ENCODE measurements around the gene CMIP. TPM values are rescaled to one million over a fixed set of nuclear protein-coding genes. Genes with fewer than 3 reads are reported as not detected.

Gene CMIP
- total RNA-seq, 2 experiments from 2014 or later = 28.1 to 29.7 TPM

DNA sequence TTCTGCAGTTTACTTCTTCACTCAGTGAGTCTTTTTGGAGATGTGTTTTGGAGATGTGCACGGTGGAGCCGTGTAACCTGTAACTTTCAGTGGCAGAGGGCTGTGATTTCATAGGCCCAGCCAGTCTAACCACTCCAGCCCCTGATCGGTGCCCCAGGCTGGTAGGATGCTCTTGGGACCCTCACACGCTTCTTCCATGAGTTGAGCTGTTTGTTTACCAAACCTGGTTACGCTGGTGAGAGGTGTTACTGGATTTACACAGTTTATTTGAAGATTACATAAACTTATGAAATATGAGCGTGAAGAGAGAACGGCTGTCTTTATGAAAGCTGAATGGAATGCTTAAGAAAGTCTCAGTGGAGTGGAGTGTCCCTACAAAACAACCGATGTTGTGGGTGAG, 96.7 kb downstream of the CMIP start:
- no peaks in the 10 kb centered on the region for H3K27me3 Mint-ChIP-seq
- no peaks in the 10 kb centered on the region for H3K36me3 Mint-ChIP-seq
- no peaks in the 10 kb centered on the region for H3K9me3 Mint-ChIP-seq
- no peak overlapping the region for H3K27ac Mint-ChIP-seq
- no peak for DNase-seq
- no peak overlapping the region for H3K4me3 Mint-ChIP-seq
- peaks cover 35% of the 10 kb centered on the region for H3K4me1 Mint-ChIP-seq

DNA sequence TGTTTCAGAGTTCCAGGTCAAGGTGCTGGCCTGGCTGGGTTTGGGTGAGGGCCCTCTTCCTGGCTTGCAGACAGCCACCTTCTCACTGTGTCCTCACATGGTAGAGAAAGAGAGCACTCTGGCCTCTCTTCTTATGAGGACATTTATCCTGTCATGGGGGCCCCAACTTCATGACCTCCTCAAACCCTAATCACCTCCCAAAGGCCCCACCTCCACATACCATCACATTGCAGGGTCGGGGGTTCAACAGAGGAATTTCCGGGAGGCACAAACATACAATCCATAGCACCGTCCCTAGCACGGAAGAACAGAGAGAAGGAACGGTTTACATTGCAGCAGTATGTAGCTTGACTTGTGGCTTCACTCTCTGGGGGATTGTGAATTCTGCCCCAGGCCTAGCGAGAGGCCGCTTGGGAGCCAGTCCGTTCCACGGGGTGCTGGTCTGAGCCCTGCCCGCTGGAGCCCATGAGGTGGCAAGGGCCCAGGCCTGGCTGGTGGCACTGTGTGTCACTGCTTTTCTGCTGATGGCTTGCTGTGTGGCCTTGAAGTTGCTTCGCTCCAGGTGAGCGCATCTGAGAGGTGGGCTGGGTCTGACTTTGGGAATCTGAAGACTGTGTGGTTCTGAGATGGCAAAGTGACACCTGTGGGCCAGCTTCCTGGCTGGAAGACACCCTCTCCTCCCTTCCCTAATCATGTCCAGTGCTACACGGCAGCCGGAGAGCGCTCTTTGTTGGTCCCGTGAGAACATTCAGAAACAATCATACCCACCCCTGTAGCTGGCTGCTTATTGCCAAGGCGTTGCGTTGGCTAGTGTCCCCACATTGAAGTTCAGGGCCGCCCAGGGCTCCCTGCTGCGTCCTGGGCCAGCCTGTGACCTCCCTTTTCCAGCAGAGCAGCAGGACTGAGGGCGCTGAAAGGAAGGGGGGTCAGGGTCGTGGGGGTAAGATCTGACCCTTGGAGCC, 98.3 kb downstream of the CMIP start:
- Mint-ChIP-seq H3K36me3 (no peaks in the 10 kb centered on the region), H3K27me3 (no peaks in the 10 kb centered on the region), H3K27ac (no peak overlapping the region), H3K4me1 (peaks cover 34% of the 10 kb centered on the region), H3K9me3 (no peaks in the 10 kb centered on the region), H3K4me3 (no peak overlapping the region)
- no peak for DNase-seq

DNA sequence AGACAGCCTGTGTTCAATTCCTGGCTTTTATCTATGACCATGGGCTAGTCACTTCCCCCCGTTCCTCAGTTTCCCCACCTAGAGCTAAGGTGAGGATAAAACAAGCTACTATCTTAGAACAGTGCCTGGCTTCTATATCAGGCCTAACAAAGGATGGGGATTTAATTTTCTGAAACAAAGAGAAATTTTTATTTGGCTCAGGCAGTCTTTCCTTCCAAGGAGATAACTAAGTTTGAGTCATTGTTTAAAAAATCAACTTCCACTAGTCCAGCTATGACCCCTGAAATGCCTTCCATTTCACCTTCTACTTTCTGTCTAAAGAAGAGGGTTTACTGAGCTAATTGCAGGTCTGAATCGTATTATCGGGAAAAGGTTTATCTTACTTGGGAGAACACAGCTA, 99.0 kb downstream of the CMIP start:
- H3K4me1 Mint-ChIP-seq = peaks cover 29% of the 10 kb centered on the region

DNA sequence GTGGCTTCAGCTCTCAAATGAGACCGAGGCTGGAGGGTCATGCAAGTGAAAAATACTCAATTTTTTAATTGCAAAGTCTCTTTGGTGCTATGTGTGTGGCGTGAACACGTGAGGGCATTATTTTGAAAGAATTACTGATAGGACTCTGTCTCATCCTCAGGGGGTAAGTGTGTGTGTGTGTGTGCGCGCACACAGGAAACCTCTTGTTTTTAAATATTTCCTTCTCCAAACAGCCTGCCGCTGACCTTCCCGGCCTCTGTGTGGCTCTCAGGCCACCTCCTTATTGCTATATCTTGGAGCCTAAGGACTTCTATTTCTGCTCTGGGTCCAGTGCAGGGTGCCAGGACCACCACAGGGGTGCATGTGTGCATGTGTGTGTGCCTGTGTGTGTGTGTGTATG, 99.7 kb downstream of the CMIP start:
- H3K4me1 Mint-ChIP-seq = peaks cover 30% of the 10 kb centered on the region
- H3K9me3 Mint-ChIP-seq = no peaks in the 10 kb centered on the region
- no peak overlapping the region for H3K4me3 Mint-ChIP-seq
- no peaks in the 10 kb centered on the region for H3K27me3 Mint-ChIP-seq
- H3K27ac Mint-ChIP-seq = no peak overlapping the region
- no peak for DNase-seq
- no peaks in the 10 kb centered on the region for H3K36me3 Mint-ChIP-seq

More for the DNA sequence above, 99.0 kb downstream of the CMIP start:
- Mint-ChIP-seq H3K9me3 (no peaks in the 10 kb centered on the region), H3K36me3 (no peaks in the 10 kb centered on the region), H3K27ac (no peak overlapping the region), H3K27me3 (no peaks in the 10 kb centered on the region), H3K4me3 (no peak overlapping the region)
- no peak for DNase-seq

DNA sequence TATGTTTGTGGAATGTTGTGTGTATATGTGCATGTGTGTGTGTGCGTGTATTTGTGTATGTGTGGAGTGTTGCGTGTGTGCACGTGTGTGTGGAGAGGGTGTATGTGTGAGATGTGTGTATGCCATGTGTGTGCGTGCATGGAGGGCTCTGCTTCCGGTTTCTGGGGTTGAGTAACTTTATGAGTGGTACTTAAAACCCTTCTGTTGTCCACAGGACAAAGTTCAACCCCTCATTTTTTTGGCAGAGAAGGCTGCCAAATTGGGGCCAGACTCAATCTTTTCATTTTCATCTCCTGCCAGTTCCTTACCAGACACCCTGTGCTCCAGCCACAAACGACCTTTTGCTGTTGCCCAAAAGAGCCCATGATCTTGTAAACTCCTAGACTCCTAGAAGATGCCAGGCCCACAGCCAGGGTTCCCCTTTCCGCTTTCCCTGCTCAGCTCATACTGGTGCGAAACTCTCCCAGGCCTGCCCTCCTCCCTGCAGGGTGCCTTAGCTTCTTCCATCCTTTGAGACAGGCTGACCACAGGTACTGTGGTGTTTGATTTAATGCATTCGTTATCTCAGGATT, 100.2 kb downstream of the CMIP start:
- no peaks in the 10 kb centered on the region for H3K27me3 Mint-ChIP-seq

DNA sequence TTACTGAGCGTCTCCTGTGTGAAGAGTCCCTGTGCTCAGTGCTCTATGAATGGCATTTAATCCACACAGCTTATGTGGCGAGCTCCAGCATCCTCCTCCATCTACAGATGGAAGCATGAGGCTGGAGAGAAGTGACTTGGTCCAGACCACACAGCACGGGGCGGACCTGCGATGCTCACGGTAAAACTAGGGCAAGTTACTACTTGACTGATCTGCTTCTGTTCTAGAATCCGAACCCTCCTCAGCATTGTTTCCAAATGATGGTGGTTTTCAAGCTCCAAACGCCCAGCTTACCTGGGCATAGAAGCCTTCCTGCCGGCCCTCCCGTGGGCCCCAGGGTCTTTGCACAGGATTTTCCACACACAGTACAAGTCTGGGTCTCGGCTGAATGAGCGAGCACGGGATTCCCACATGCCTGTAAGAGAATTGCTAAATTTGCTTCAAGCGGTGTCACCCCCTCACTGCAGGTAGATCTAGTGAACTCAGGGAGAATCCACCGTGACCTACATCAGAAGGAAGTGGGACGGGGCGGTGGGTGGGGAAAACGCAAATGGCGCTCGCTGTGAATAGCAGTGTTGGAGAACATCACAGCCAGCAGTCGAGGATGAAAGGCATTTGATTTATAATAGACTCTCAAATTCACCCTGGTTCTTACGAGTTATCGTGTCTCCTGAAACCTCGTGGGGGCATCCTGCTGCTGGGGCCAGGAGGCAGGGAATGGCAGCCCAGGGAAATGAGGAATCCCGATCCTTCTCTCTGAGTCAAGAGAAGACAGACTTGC, 101.1 kb downstream of the CMIP start:
- no peaks in the 10 kb centered on the region for H3K27me3 Mint-ChIP-seq
- H3K4me1 Mint-ChIP-seq = peaks cover 34% of the 10 kb centered on the region
- H3K27ac Mint-ChIP-seq = no peak overlapping the region
- no peak overlapping the region for H3K4me3 Mint-ChIP-seq
- H3K36me3 Mint-ChIP-seq = no peaks in the 10 kb centered on the region
- DNase-seq = no peak
- H3K9me3 Mint-ChIP-seq = no peaks in the 10 kb centered on the region

More for the DNA sequence above, 100.2 kb downstream of the CMIP start:
- DNase-seq = no peak
- peaks cover 33% of the 10 kb centered on the region for H3K4me1 Mint-ChIP-seq
- H3K9me3 Mint-ChIP-seq = no peaks in the 10 kb centered on the region
- no peak overlapping the region for H3K4me3 Mint-ChIP-seq
- H3K36me3 Mint-ChIP-seq = no peaks in the 10 kb centered on the region
- H3K27ac Mint-ChIP-seq = no peak overlapping the region

DNA sequence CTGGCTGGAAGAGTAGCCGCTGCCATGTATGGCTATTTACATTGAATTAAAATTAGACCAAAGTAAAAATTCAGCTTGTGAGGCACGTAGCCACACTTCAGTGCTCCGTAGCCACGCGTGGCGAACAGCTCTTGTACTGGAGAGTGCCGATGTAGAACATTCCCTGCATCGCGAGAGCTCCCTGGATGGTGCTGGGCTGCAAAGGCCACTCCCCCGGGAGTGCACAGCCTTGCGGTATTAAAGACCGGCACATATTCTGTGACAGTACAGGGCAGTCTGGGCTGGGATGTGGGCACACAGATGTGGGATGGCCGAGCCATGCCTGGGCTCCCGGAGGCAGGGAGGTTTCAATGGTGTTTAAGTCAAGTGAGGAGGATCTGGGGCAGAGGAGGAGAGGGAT, 102.2 kb downstream of the CMIP start:
- Mint-ChIP-seq H3K36me3 (peaks cover 2% of the 10 kb centered on the region), H3K27ac (no peak overlapping the region), H3K4me1 (peaks cover 34% of the 10 kb centered on the region), H3K27me3 (no peaks in the 10 kb centered on the region), H3K4me3 (no peak overlapping the region), H3K9me3 (no peaks in the 10 kb centered on the region)
- DNase-seq = no peak

DNA sequence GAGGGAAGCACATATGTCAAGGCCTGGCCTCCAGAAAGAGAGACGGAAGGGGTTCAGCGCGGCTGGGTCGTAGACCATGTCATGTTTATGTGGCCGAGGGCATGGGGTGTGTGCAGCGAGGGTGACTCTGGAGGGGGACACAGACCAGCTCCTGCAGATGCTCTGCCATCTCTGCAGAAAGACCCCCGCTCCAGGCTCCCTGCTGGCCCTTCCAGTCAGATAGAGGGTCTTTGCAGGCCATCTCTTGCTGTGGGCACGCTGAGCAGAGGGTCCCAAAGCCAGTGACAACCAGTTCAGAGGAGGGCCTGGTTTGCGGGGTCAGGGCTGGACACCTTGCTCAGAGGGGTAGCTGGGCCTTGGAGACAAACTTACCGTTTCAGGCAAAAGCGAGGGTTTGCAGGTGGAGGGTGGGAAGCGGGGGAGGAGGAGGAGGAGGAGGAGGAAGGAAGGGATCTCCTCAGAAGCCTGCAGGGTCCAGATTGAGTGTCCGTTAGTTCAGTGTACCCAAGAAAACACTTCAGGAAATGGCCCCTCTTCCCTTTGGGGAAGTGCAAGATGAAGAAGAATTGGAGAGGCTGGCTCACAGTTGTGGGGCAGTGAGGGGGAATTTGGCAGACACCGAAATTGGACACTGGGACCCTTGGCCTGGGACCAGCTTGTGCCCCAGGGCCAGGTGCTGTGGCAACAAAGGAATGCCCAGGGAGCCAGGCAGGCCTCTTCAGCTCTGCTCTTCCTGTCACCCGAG, 102.8 kb downstream of the CMIP start:
- DNase-seq = no peak
- H3K4me3 Mint-ChIP-seq = no peak overlapping the region
- H3K9me3 Mint-ChIP-seq = no peaks in the 10 kb centered on the region
- no peaks in the 10 kb centered on the region for H3K27me3 Mint-ChIP-seq
- no peak overlapping the region for H3K27ac Mint-ChIP-seq
- peaks cover 35% of the 10 kb centered on the region for H3K4me1 Mint-ChIP-seq
- peaks cover 2% of the 10 kb centered on the region for H3K36me3 Mint-ChIP-seq

DNA sequence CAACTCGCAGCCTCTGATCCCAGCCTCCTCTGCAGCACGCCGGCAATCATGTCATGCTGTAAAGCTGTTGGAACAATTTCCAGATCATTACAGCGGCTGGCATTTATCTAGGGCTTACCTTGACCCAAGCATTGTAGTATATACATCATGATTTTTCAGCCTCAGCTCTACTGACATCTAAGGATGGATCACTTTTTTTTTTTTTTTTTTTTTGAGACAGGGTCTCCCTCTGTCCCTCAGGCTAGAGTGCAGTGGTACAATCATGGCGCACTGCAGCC, 103.3 kb downstream of the CMIP start:
- Mint-ChIP-seq H3K36me3 (peaks cover 2% of the 10 kb centered on the region), H3K4me1 (peaks cover 36% of the 10 kb centered on the region), H3K9me3 (no peaks in the 10 kb centered on the region), H3K4me3 (no peak overlapping the region), H3K27ac (no peak overlapping the region), H3K27me3 (no peaks in the 10 kb centered on the region)
- no peak for DNase-seq

DNA sequence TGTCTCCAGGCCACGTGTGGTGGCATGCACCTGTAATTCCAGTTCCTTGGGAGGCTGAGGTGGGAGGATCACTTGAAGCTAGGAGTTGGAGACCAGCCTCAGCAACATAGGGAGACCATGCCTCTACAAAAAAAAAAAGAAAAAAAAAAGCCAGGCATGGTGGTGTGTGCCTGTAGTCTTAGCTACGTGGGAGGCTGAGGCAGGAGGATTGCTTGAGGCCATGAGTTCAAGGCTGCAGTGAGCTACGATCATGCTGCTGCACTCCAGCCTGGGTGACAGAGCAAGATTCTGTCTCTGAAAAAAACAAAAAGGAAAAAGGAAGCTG, 103.9 kb downstream of the CMIP start:
- Mint-ChIP-seq H3K27ac (no peak overlapping the region), H3K4me1 (peaks cover 38% of the 10 kb centered on the region), H3K27me3 (no peaks in the 10 kb centered on the region), H3K9me3 (no peaks in the 10 kb centered on the region), H3K36me3 (peaks cover 2% of the 10 kb centered on the region), H3K4me3 (no peak overlapping the region)
- no peak for DNase-seq

DNA sequence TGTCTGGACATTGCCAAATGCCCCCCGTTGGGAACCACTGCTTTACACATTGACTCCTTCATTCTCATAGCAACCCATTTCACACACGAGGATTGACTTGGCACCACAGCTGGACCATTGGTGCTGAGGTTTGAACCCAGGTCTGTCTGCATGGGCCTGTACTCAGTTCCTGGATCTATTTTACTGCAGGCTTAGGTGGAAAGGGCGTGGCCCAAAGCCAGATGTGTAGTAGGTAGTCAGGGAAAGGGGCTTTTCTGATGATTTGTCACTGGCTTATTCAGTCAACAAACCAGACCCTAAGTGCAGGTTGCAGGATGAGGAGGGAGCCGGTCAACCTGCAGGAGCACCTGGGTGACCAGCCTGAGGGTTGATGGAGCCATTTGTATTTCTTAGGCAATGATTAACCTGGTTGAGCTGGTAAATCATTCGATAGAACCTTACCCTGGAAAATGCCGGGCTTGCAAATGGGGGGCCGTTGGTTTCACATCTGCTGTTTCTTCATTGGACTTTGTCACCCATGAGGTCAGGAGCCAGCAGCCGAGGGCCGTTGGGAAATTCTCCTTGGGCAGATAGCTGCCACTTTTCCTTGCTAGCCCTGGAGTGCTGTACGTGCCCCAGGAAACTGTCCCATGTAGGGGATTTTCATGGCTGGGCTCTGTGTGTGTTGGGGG, 104.4 kb downstream of the CMIP start:
- no peak for DNase-seq
- H3K4me3 Mint-ChIP-seq = no peak overlapping the region
- H3K27ac Mint-ChIP-seq = no peak overlapping the region
- no peaks in the 10 kb centered on the region for H3K27me3 Mint-ChIP-seq
- H3K9me3 Mint-ChIP-seq = no peaks in the 10 kb centered on the region
- peaks cover 33% of the 10 kb centered on the region for H3K4me1 Mint-ChIP-seq
- peaks cover 2% of the 10 kb centered on the region for H3K36me3 Mint-ChIP-seq

DNA sequence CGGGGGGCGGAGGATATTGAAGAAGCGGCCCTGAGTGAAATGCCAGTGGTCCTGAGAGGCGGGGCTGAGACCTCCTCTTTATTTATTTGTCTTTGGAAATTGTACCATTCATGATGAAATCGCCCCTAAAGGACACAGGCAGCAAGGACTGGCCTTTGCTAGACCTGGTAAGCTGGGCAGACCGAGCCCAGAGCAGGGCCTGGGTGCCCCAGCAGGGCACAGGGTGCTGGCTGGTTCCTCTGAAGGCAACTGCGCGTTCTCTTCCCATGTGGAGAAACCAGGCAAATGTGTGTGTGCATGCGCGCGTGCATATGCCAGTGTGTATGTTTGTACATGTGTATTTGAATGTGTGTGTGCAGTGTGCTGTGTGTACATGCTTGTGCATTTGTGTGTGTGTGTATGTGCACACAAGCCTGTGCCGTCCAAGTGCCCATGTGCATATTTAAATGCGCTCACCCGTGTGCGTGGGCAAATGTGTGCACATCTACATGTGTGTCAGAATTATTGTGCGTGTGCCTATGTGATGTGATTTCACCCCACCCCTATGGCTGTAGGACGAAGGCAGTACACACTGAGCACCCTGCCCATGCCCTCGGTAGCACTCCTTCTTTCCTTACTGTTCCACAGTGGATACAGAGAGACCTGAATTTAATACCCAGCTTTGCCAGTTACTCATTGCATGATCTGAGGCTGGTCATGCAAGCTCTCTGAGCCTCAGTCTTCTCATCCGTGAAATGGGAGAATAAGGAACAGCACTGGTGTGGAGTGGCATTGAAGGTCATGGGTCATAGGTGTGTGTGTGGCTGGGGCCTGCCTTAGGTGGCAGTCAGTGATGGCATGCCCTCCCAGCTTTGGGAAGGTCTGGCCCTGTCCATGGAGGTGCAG, 105.2 kb downstream of the CMIP start:
- H3K4me3 Mint-ChIP-seq = no peak overlapping the region

DNA sequence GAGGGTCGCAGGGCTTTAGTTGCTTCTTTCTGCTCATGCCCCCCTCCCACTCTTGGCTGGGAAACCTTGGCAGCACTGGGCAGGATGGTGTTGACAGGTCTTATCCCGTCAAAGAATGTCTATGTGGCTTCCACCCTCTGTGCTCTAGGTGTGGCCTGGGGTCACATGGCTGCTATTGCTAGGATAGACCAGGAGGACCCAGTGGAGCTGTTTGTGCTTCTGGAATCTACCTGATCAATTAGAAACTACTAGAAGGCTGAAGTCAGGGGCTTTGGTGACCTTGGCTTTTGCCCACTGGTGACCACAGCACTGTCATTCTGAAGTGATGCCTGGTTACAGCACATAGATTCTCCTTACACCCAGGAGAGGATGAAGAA, 105.8 kb downstream of the CMIP start:
- Mint-ChIP-seq H3K27ac (no peak overlapping the region), H3K36me3 (peaks cover 2% of the 10 kb centered on the region), H3K4me3 (no peak overlapping the region), H3K27me3 (no peaks in the 10 kb centered on the region), H3K4me1 (peaks cover 27% of the 10 kb centered on the region), H3K9me3 (no peaks in the 10 kb centered on the region)
- DNase-seq = no peak

More for the DNA sequence above, 105.2 kb downstream of the CMIP start:
- H3K4me1 Mint-ChIP-seq = peaks cover 32% of the 10 kb centered on the region
- no peak for DNase-seq
- H3K9me3 Mint-ChIP-seq = no peaks in the 10 kb centered on the region
- H3K27ac Mint-ChIP-seq = no peak overlapping the region
- no peaks in the 10 kb centered on the region for H3K27me3 Mint-ChIP-seq
- peaks cover 2% of the 10 kb centered on the region for H3K36me3 Mint-ChIP-seq
